Astrocyte (in vitro differentiated cells and primary cell): ENCODE data around the gene DTNB. TPM values are rescaled to one million over a fixed set of nuclear protein-coding genes. Genes with fewer than 3 reads are reported as not detected.

Experiments
- DNase-seq: peaks from one replicate; pipeline ENCODE4 v3.0.0-alpha.2; 2010; ENCODE audit warnings: low read depth
- FAIRE-seq: peaks from 2 replicates; lab custom pipeline; 2011; peaks lifted over from hg19 to GRCh38; lab: Jason Lieb, UNC
- H2AFZ ChIP-seq: 2 replicates; pipeline ENCODE4 v1.6.0; 2012; ENCODE audit warnings: low read depth, low read length, inconsistent platforms
- H3K27ac ChIP-seq: 2 replicates; pipeline ENCODE4 v1.5.1; 2011; ENCODE audit warnings: low read depth, low read length, inconsistent platforms
- H3K27me3 ChIP-seq: 2 replicates; pipeline ENCODE4 v1.6.0; 2011; ENCODE audit warnings: low read length, inconsistent platforms; ENCODE audit not compliant: insufficient read depth
- H3K36me3 ChIP-seq: 2 replicates; pipeline ENCODE4 v1.5.1; 2011; ENCODE audit warnings: low read length, inconsistent platforms; ENCODE audit not compliant: insufficient read depth
- H3K4me1 ChIP-seq: 2 replicates; pipeline ENCODE4 v1.5.1; 2011; ENCODE audit warnings: low read length, inconsistent platforms; ENCODE audit not compliant: insufficient read depth
- H3K4me2 ChIP-seq: 2 replicates; pipeline ENCODE4 v1.6.0; 2012; ENCODE audit warnings: low read length, inconsistent platforms
- H3K4me3 ChIP-seq: 2 replicates; pipeline ENCODE4 v1.5.1; 2011; ENCODE audit warnings: low read depth, mild to moderate bottlenecking, low read length, inconsistent platforms; ENCODE audit not compliant: insufficient read depth
- H3K79me2 ChIP-seq: 2 replicates; pipeline ENCODE4 v1.6.0; 2012; ENCODE audit warnings: mild to moderate bottlenecking, low read length, inconsistent platforms; ENCODE audit not compliant: insufficient read depth
- H3K9ac ChIP-seq: 2 replicates; pipeline ENCODE4 v1.6.0; 2012; ENCODE audit warnings: mild to moderate bottlenecking, low read length, inconsistent platforms
- H3K9me3 ChIP-seq: 2 replicates; pipeline ENCODE4 v1.5.1; 2012; ENCODE audit warnings: low read depth, mild to moderate bottlenecking, low read length, inconsistent platforms; ENCODE audit not compliant: insufficient read depth
- H4K20me1 ChIP-seq: 2 replicates; pipeline ENCODE4 v1.6.0; 2012; ENCODE audit warnings: low read length, inconsistent platforms; ENCODE audit not compliant: insufficient read depth
- H3K27ac Mint-ChIP-seq: one replicate; pipeline ENCODE4 v1.8.0; 2021; ENCODE audit warnings: mild to moderate bottlenecking, mixed read lengths; ENCODE audit not compliant: unreplicated experiment
- H3K27me3 Mint-ChIP-seq: one replicate; pipeline ENCODE4 v1.8.0; 2021; ENCODE audit warnings: low read depth, mixed read lengths; ENCODE audit not compliant: unreplicated experiment
- H3K36me3 Mint-ChIP-seq: one replicate; pipeline ENCODE4 v1.8.0; 2021; ENCODE audit warnings: low read depth, mixed read lengths; ENCODE audit not compliant: unreplicated experiment
- H3K4me1 Mint-ChIP-seq: one replicate; pipeline ENCODE4 v1.8.0; 2021; ENCODE audit warnings: low read depth, mixed read lengths; ENCODE audit not compliant: unreplicated experiment
- H3K4me3 Mint-ChIP-seq: one replicate; pipeline ENCODE4 v1.8.0; 2021; ENCODE audit warnings: mild to moderate bottlenecking, moderate library complexity, mixed read lengths; ENCODE audit not compliant: unreplicated experiment
- H3K9me3 Mint-ChIP-seq: one replicate; pipeline ENCODE4 v1.8.0; 2021; ENCODE audit warnings: mild to moderate bottlenecking, mixed read lengths; ENCODE audit not compliant: unreplicated experiment
- EZH2 ChIP-seq: IDR thresholded peaks from 2 replicates; pipeline ENCODE4 v1.6.1; 2012; ENCODE audit warnings: mild to moderate bottlenecking, low read length, inconsistent platforms; ENCODE audit not compliant: insufficient read depth
- total RNA-seq: library from RNA; stranded (reverse); gene quantifications from 2 replicates; pipeline ENCODE4 v1.2.1, GENCODE V29; 2021
- TF ChIP-seq, protein P1 (sequence below): IDR thresholded peaks from 2 replicates; pipeline ENCODE4 v1.5.1; 2011; ENCODE audit warnings: low read depth, mild to moderate bottlenecking, inconsistent platforms, low read length, moderate library complexity; ENCODE audit not compliant: insufficient read depth

DTNB gene
- total RNA-seq, 1 donor from 2014 or later: 5.1 TPM

- no peaks in the 10 kb centered on the region for H3K36me3 ChIP-seq
- H3K27ac Mint-ChIP-seq: no peak overlapping the region
- TF ChIP-seq EZH2: no peak
- TF ChIP-seq, protein P1, sequence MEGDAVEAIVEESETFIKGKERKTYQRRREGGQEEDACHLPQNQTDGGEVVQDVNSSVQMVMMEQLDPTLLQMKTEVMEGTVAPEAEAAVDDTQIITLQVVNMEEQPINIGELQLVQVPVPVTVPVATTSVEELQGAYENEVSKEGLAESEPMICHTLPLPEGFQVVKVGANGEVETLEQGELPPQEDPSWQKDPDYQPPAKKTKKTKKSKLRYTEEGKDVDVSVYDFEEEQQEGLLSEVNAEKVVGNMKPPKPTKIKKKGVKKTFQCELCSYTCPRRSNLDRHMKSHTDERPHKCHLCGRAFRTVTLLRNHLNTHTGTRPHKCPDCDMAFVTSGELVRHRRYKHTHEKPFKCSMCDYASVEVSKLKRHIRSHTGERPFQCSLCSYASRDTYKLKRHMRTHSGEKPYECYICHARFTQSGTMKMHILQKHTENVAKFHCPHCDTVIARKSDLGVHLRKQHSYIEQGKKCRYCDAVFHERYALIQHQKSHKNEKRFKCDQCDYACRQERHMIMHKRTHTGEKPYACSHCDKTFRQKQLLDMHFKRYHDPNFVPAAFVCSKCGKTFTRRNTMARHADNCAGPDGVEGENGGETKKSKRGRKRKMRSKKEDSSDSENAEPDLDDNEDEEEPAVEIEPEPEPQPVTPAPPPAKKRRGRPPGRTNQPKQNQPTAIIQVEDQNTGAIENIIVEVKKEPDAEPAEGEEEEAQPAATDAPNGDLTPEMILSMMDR: no peak
Measured at GRCh38 chr2:25447018-25447417, 226.4 kb downstream of the DTNB start.

DNA sequence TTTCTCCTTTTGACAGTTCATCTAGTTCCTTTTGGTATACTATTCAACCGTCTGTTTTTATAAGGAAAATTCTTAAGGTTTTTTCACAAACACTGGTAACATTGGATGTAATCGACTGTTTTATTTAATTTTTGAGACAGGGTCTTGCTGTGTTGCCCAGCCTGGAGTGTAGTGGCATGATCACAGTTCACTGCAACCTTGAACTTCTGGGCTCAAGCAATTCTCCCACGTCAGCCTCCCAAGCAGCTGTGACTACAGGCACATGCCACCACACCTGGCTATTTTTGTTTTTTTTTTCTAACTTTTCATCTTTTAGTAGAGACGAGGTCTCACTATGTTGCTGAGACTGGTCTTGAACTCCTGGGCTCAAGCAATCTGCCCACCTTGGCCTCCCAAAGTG lies 227.3 kb downstream of the DTNB start:
- no peaks in the 10 kb centered on the region for H3K36me3 Mint-ChIP-seq
- Histone ChIP-seq H2AFZ (no peak overlapping the region), H3K4me3 (no peak overlapping the region), H3K9ac (no peak overlapping the region), H3K4me2 (no peak overlapping the region), H3K9me3 (no peaks in the 10 kb centered on the region), H3K27me3 (no peaks in the 10 kb centered on the region), H3K36me3 (no peaks in the 10 kb centered on the region), H4K20me1 (no peaks in the 10 kb centered on the region), H3K4me1 (no peaks in the 10 kb centered on the region), H3K27ac (no peak overlapping the region), H3K79me2 (no peaks in the 10 kb centered on the region)
- H3K4me1 Mint-ChIP-seq: no peaks in the 10 kb centered on the region
- TF ChIP-seq, protein P1: no peak
- TF ChIP-seq EZH2: no peak
- H3K4me3 Mint-ChIP-seq: no peak overlapping the region
- DNase-seq (no peak), FAIRE-seq (no peak)
- H3K27ac Mint-ChIP-seq: no peak overlapping the region
- no peaks in the 10 kb centered on the region for H3K9me3 Mint-ChIP-seq
- H3K27me3 Mint-ChIP-seq: no peaks in the 10 kb centered on the region

More at GRCh38 chr2:25447018-25447417, 226.4 kb downstream of the DTNB start:
- H3K9me3 ChIP-seq: no peaks in the 10 kb centered on the region
- H3K9ac ChIP-seq: no peak overlapping the region
- Mint-ChIP-seq H3K4me3 (no peak overlapping the region), H3K4me1 (no peaks in the 10 kb centered on the region), H3K36me3 (no peaks in the 10 kb centered on the region), H3K9me3 (no peaks in the 10 kb centered on the region), H3K27me3 (no peaks in the 10 kb centered on the region)
- no peak for DNase-seq
- H3K4me2 ChIP-seq: no peak overlapping the region
- no peak for FAIRE-seq
- H3K79me2 ChIP-seq: no peaks in the 10 kb centered on the region
- H3K27me3 ChIP-seq: no peaks in the 10 kb centered on the region
- H3K4me1 ChIP-seq: no peaks in the 10 kb centered on the region
- no peak overlapping the region for H3K27ac ChIP-seq
- no peak overlapping the region for H3K4me3 ChIP-seq
- H4K20me1 ChIP-seq: no peaks in the 10 kb centered on the region
- no peak overlapping the region for H2AFZ ChIP-seq

DNA sequence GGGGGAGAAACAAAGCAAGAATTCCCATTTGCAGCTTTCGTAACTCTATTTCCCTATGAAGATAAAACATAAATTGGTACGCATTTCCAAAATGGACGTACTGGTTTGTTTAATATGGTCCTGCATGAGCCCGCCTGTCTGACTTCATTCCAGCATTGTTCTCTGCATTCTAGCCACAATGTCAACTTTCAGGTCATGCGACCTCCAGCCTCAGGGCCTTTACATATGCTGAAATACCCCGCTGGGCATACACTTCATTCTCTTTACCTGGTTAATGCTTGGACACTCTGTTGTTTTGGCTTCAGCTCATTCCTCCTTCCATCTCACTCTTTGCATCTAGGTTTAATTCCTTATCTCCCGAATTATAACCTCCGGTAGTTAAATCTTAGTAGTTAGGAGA lies 227.9 kb downstream of the DTNB start:
- no peak overlapping the region for H3K27ac ChIP-seq
- Mint-ChIP-seq H3K9me3 (no peaks in the 10 kb centered on the region), H3K27ac (peak overlapping the region; percentile 19), H3K27me3 (no peaks in the 10 kb centered on the region), H3K4me1 (no peaks in the 10 kb centered on the region), H3K36me3 (no peaks in the 10 kb centered on the region), H3K4me3 (no peak overlapping the region)
- FAIRE-seq: no peak
- H3K4me1 ChIP-seq: no peaks in the 10 kb centered on the region
- no peak overlapping the region for H2AFZ ChIP-seq
- no peak for DNase-seq
- no peaks in the 10 kb centered on the region for H3K79me2 ChIP-seq
- H3K4me2 ChIP-seq: no peak overlapping the region
- H3K9ac ChIP-seq: no peak overlapping the region
- H3K36me3 ChIP-seq: no peaks in the 10 kb centered on the region
- no peak overlapping the region for H3K4me3 ChIP-seq
- no peaks in the 10 kb centered on the region for H3K27me3 ChIP-seq
- no peaks in the 10 kb centered on the region for H4K20me1 ChIP-seq
- TF ChIP-seq, protein P1: no peak
- no peak for TF ChIP-seq EZH2
- no peaks in the 10 kb centered on the region for H3K9me3 ChIP-seq
